SK-N-MC (cell line): Measurements from ENCODE around the gene TESK1.

Source experiments
- EZH2 ChIP-seq: fragments of 200-600 bp; sonication (generic); IDR thresholded peaks from one replicate; pipeline ENCODE4 v1.6.1; 2017; ENCODE audit warnings: antibody characterized with exemption
- POLR2AphosphoS5 ChIP-seq: IDR thresholded peaks from 2 replicates; pipeline ENCODE4 v1.6.1; 2012; ENCODE audit warnings: mild to moderate bottlenecking, low read depth, low read length, borderline replicate concordance

- TF ChIP-seq EZH2: no peak
- TF ChIP-seq POLR2AphosphoS5: no peak
These were observed 44.6 kb downstream of the TESK1 start for GRCh38 chr9:35649431-35650340.
